Stimulated activated naive CD8-positive, alpha-beta T cell treated with anti-CD3 and anti-CD28 coated beads, Interleukin-15, Interleukin-2, amounts not matched to agents 100 U/mL and 50 U/mL, for 24 hours (primary cell): Measurements from ENCODE around the gene FAM81A.
"Not testable (repeated sequence)": the region's sequence is repeated elsewhere in the genome, so short reads cannot be mapped to it uniquely, and the experiment has no call there.

ENCODE experiments used
- ATAC-seq: fragments of 150-1000 bp; cut with Tn5 transposase; one replicate; pipeline ENCODE4 v1.10.0; 2021
- DNase-seq: peaks from one replicate; pipeline ENCODE4 v3.0.0; 2021

Gene FAM81A

GRCh38 chr15:59485036-59485435 lies 47.0 kb downstream of the FAM81A start:
- ATAC-seq: no peak
- no peak for DNase-seq

- DNase-seq, ATAC-seq: not testable (repeated sequence)
Observed at GRCh38 chr15:59489485-59489884, 51.5 kb downstream of the FAM81A start.

GRCh38 chr15:59491062-59491461 lies 53.1 kb downstream of the FAM81A start:
- DNase-seq (no peak), ATAC-seq (no peak)

- DNase-seq (peak; percentile 54), ATAC-seq (peak; percentile 59)
Observed at GRCh38 chr15:59492389-59493377, 54.7 kb downstream of the FAM81A start.

DNA sequence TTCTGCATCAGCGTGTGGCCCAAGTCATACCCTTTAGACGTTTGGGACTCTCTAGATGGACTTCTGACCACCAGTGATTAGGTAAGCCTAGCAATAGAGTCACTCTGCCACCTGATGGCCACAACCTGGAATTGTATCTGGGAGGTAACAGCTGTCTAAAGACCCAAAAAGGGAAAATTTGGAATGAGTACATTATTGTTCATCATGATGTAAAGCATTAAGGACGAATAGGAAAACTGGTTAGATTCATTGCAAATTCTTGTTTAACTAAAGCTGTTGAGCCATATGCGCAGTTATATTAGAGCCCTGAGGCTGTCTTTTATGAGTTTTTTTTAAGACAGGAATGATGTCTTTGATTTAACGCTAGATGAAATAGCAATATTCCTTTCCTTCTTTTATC lies 63.6 kb downstream of the FAM81A start:
- no peak for ATAC-seq
- peak; percentile 28 for DNase-seq

- DNase-seq: no peak
- ATAC-seq: no peak
Observed at GRCh38 chr15:59515190-59515589, 77.2 kb downstream of the FAM81A start.

- no peak for ATAC-seq
- DNase-seq: no peak
Observed at GRCh38 chr15:59516655-59517461, 78.9 kb downstream of the FAM81A start.

DNA sequence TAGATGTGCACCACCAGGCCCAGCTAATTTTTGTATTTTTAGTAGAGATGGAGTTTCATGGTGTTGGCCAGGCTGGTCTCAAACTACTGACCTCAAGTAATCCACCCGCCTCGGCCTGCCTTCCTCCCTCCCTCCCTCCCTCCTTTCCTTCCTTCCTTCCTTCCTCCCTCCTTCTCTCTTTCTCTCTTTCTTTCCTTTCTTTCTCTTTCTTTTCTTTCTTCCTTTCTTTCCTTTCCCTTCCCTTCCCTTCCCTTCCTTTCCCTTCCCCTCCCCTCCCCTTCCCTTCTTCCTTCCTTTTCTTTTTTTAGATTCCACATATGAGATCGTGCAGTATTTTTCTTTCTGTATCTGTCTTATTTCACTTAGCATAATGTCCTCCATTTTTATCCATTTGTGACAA lies 81.3 kb downstream of the FAM81A start:
- no peak for DNase-seq
- ATAC-seq: no peak

DNA sequence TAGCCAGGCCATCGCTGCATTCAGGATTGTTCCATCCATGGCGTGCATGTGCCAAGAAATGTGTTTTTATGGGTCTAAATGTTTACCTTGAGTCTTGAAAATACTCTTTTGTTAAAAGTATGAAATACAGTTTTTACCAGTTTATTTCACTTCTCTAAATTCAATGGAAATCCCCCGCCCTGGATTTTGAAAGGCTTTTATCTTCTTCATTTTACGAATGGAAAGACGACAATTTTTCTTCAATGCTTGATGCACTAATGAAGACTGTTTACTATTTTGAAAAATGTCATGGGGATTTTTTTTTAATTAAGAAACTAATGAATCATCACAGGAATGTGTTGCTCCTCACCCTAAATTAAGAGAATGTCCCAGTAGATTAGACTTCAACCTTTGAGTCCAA lies 83.5 kb downstream of the FAM81A start:
- ATAC-seq: no peak
- DNase-seq: no peak

DNA sequence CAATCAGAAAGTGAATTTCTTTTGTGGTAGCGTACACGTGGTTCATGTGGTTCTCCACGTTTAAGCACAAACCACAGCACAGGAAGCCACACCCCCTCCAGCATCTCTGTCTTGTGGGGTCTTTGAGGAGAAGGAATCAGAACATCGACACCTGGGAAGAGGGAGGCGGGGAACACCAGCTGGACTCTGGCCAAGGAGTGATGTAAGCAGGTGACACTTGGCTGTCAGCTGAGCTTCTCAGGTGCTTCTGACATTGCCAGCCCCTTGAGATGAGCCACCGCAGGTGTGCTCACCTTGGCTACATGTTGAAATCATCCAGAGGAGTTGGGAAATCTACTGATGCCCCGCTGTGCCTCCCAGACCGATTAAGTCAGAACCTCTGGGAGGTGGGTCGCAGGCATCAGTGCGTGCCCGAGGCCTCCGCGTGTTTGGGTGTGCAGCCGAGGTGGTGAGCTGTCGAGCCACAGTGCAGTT lies 85.0 kb downstream of the FAM81A start:
- DNase-seq: peak; percentile 36
- no peak for ATAC-seq

DNA sequence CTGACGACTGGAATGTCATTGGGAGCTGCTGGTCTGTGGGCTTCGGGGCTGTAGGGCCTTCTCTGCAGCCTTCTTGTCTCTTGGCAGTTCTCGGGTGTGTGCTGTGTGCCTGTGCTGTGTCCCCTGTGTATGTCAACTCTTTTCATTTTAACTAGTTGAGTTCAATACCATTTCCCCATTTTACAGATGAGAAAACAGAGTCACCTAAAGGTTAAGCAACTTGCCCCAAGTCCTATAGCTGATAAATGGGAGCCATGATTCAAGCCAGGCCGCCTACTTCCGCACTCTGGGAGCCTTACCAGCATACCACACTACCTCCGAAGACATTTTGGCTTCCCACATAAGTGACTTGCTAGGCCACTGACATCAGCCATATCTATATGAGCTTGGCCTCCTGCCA lies 85.7 kb downstream of the FAM81A start:
- DNase-seq (no peak), ATAC-seq (no peak)

GRCh38 chr15:59524331-59524731 lies 86.3 kb downstream of the FAM81A start:
- peak; percentile 28 for ATAC-seq
- no peak for DNase-seq

DNA sequence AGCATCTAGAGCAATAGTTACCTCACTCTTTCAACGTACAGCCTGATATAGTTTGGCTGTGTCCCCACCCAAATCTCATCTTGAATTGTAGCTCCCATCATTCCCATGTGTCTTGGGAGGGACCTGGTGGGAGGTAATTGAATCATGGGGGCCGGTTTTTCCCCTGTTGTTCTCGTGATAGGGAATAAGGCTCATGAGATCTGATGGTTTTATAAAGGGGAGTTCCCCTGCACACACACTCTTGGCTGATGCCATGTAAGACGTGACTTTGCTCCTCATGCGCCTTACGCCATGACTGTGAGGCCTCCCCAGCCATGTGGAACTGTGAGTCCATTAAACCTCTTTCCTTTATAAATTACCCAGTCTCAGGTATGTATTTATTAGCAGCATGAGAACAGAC lies 88.5 kb downstream of the FAM81A start:
- DNase-seq, ATAC-seq: not testable (repeated sequence)

- no peak for DNase-seq
- no peak for ATAC-seq
Observed at GRCh38 chr15:59528429-59528828, 90.4 kb downstream of the FAM81A start.

- ATAC-seq: peak; percentile 85
- DNase-seq: peak; percentile 78
Observed at GRCh38 chr15:59528961-59529402, 91.0 kb downstream of the FAM81A start.

- no peak for DNase-seq
Observed at GRCh38 chr15:59531066-59531675, 93.2 kb downstream of the FAM81A start.

GRCh38 chr15:59532770-59533379 lies 94.9 kb downstream of the FAM81A start:
- ATAC-seq (peak; percentile 38), DNase-seq (peak; percentile 29)

More at GRCh38 chr15:59531066-59531675, 93.2 kb downstream of the FAM81A start:
- no peak for ATAC-seq

DNA sequence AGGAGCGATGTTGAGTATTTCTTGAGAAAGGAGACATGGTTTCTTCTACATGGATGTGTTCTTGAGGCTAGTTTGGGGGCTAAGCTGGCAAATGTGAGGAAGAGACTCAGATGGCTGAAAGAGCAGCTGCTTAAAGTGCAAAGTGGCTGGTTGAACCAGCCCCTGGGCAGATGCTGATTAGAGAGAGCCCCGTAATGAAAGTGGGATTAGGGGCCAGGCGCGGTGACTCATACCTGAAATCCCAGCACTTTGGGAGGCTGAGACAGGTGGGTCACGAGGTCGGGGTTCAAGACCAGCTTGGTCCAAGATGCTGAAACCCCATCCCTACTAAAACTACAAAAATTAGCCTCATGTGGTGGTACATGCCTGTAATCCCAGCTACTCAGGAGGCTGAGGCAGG lies 98.6 kb downstream of the FAM81A start:
- ATAC-seq: no peak
- DNase-seq: no peak

- DNase-seq (no peak), ATAC-seq (no peak)
Observed at GRCh38 chr15:59537403-59537802, 99.4 kb downstream of the FAM81A start.

DNA sequence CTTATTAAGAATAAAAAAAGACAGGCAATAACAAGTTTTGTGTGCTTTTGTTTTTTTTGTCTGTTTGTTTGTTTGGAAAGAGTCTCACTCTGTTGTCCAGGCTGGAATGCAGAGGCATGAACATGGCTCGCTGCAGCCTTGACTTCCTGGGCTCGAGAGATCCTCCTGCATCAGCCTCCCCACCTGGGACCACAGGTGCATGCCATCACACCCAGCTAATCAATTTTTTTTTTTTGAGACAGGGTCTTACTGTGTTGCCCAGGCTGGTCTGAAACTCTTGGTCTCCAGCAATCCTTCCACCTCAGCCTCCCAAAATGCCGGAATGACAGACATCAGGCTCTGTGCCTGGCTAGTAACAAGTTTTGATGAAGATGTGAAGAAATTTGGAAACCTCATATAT lies 100.5 kb downstream of the FAM81A start:
- ATAC-seq (no peak), DNase-seq (no peak)

DNA sequence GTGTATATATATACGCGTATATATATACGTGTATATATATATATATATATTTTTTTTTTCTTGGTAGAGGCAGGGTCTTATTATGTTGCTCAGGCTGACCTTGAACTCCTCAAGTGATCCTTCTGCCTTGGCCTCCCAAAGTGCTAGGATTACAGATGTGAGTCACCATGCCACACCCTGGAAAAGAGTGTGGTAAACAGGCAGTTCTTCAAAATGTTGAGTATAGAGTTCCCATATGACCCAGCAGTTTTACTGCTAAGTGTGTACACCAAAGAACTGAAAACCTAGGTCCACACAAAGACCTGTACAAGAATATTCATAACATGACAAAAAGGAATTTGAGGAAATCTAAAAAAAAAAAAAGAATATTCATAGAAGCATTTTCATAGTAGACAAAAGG lies 101.8 kb downstream of the FAM81A start:
- ATAC-seq (no peak), DNase-seq (no peak)

- ATAC-seq (no peak), DNase-seq (no peak)
Observed at GRCh38 chr15:59540654-59541053, 102.7 kb downstream of the FAM81A start.
